IPS-18c (cell line): ENCODE data around the gene UGT3A1.
A peak's percentile ranks its signal among the peaks of the same experiment; 100 is the strongest.
"Not testable (repeated sequence)": the region's sequence is repeated elsewhere in the genome, so short reads cannot be mapped to it uniquely, and the experiment has no call there.

Experiments
- H3K4me3 ChIP-seq: 2 replicates; pipeline ENCODE4 v1.7.0; 2013; ENCODE audit warnings: low read depth, mild to moderate bottlenecking, low read length, moderate library complexity; ENCODE audit not compliant: insufficient read depth
- H3K9me3 ChIP-seq: one replicate; pipeline ENCODE4 v1.6.1; 2013; ENCODE audit warnings: mild to moderate bottlenecking, low read length, moderate library complexity; ENCODE audit not compliant: control insufficient read depth, insufficient read depth

Gene UGT3A1, protein sequence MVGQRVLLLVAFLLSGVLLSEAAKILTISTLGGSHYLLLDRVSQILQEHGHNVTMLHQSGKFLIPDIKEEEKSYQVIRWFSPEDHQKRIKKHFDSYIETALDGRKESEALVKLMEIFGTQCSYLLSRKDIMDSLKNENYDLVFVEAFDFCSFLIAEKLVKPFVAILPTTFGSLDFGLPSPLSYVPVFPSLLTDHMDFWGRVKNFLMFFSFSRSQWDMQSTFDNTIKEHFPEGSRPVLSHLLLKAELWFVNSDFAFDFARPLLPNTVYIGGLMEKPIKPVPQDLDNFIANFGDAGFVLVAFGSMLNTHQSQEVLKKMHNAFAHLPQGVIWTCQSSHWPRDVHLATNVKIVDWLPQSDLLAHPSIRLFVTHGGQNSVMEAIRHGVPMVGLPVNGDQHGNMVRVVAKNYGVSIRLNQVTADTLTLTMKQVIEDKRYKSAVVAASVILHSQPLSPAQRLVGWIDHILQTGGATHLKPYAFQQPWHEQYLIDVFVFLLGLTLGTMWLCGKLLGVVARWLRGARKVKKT

DNA sequence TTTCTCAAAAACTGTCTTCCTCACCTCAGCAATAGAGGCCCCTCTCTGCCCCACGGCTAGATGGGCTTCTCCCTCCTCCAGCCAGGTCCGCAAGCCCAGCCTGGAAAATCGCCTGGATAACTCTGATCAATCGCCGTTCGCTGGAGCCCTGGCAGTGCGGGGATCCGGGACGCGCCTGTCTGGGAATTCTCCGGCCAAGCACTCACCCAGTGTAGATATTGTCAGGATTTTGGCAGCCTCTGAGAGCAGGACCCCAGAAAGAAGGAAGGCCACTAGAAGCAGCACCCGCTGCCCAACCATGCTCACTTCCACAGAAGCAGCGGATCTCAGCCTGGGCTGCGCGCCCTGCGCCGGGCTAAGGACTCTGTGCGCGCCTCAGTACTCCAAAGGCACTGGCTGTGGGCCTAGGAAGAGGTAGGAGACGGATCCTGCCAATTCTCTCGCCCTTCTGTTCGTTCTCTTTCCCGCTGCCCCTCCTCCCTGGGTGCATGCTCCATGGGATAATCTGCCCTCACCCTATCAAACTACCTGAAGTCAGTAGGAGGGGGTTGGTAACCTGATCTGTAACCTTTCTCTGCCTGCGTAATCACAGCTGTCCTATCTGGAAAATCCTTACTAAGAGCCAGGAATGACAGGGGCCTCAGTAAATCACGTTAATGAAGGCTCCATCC is at the start of gene UGT3A1:
TSS of gene UGT3A1 (minus strand) at position 450 of the 671 bp plus-strand sequence. CDS start at position 300, 150 bp downstream.
- peak within 1 kb of the TSS; percentile 63 for H3K4me3 ChIP-seq

DNA sequence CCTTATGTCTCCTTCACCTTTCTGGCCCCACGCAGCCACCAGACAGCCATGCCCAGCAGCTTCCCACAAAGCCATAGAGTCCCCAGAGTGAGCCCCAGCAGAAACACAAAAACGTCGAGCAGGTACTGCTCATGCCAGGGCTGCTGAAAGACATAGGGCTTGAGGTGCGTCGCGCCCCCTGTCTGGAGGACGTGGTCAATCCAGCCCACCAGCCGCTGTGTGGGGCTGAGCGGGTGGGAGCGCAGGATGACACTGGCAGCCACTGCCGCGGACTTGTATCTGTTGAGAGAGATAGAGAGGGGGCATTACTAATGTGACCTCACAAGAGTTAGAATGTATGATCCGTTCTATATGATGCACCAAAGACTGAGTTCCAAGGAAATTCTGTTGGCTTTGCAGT is 44.5 kb upstream of the UGT3A1 start:
- no peak overlapping the region for H3K4me3 ChIP-seq

More for the DNA sequence above, at the start of gene UGT3A1:
- no peaks in the 10 kb centered on the region for H3K9me3 ChIP-seq

DNA sequence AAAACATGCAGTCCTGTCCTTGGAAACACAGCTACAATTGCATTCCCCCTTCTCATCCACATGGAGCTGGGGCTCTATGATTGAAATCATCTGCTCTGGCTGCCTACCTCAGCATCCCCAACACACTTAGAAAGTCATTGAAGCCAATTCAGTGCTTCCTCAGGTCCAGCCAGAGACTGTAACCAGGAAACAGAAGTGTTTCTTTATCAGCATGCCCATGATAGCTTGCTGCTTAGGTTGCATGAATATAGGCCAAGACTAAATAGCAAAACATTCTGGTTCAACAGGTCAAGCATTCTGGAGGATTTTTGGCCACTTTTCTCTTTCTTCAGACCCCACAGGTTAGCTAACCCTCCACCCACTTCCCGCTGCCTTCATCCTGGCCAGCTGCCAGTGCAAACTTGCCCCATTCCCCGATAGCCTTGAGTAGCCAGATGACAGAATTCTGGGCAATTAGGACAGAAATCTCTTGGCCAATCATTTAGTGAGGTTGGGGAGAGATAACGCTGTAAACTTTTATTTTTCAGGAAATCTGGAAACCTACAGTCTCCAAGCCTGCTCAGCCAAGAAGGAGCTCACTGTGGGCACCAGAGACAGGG is 43.4 kb upstream of the UGT3A1 start:
- H3K9me3 ChIP-seq = not testable (repeated sequence)

More for the DNA sequence above, 44.5 kb upstream of the UGT3A1 start:
- H3K9me3 ChIP-seq = no peaks in the 10 kb centered on the region

DNA sequence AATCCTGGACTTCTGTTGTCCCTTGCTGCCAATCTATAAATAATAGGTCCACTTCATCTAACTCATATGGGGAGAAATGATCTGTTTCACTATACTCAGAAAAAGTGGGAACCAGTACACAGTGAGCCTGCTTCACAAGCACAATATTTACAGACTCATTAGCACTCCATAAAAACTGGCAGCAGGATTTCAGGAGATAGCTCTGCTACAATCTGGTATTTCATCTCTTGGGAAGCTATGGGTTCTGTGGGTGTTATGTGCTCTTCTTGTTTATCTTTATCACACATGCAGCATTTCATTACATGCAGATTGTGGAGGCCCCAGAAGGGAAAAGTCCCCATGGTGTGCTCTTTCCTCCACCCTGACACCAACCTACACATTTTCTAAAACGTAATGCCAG is 42.3 kb upstream of the UGT3A1 start:
- Histone ChIP-seq H3K4me3 (no peak overlapping the region), H3K9me3 (no peaks in the 10 kb centered on the region)

More for the DNA sequence above, 43.4 kb upstream of the UGT3A1 start:
- H3K4me3 ChIP-seq = not testable (repeated sequence)

DNA sequence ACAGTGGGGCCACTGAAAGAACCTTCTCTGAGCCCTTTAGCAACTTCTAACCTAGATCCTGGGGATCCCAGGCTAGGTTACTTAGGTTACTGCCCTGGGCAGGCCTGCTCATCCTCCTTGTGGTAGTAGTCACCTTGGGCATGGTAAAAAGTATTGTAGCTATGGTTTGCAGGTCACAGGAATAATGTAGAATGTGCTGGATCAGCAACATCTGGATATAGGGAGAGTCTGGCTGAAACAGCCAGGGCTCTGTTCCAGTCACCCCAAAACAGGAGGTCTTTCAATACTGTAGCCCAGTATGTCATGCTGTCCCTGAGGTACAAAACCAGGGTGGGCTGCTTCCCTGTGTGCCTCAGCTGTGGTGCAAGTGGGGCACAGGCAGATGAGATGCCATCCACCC is 41.9 kb upstream of the UGT3A1 start:
- H3K4me3 ChIP-seq = no peak overlapping the region
- H3K9me3 ChIP-seq = no peaks in the 10 kb centered on the region

DNA sequence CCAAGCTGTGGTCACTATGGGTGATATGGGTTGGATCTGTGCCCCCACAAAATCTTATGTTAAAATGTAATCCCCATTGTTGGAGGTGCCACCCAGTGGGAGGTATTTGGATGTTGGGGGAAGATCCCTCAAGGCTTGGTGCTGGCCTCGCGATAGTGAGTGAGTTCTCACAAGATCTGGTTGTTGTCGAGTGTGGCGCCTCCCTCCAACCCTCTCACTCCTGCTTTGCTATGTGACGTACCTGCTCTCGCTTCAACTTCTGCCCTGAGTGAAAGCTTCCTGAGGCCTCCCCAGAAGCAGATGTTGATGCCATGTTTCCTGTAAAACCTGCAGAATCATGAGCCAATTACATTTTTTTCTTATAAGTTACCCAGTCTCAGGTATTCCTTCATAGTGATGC is 40.0 kb upstream of the UGT3A1 start:
- Histone ChIP-seq H3K9me3 (peaks cover 3% of the 10 kb centered on the region), H3K4me3 (no peak overlapping the region)

DNA sequence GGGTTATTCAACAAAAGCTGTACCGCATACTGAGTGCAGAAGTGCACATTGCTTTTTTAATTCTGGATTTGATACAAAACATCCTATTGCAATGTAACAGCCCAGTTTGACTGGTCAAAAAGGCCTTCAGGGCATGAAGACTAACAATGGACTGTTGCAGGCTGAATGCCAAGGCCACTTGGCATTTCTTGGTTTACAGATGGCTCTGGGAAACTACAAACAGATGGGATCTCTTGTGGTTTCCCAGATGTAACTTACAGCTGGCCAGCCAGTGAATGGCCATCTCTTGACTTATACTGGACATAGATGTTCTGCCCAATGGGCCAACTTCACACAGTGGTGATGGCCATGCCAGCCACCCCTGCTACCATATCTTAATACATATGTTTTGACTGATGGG is 38.7 kb upstream of the UGT3A1 start:
- Histone ChIP-seq H3K9me3 (peaks cover 3% of the 10 kb centered on the region), H3K4me3 (no peak overlapping the region)

DNA sequence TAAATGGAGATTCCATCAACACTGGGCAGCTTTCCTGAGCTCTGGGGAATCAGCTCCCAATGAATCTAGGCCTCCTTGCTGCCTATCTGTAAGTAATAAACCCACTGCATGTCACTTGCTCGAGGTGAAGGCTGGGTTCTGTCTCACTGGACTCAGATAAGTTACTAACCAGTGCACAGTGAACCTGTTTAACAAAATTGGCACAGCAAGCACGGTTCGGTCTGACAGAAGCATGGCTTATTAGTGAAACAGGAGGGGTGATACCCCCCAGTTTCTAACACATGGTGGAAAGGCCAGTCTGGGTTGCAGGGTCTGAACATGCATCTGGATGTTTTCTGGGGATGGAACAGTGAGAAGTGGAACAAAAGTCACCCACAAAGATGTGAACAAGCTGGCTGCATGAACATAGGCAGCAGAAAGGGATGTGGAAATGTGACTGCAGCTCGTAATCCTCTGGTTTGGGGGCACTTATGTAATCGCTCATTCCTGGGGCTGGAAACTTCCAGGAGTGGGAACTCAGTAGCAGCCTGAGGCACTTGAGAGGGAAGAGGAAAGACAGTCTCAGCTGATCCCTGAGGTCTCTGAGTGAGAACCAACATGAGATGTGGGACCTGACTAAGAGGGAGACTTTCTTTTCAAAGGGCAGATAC is 37.8 kb upstream of the UGT3A1 start:
- Histone ChIP-seq H3K4me3 (no peak overlapping the region), H3K9me3 (peaks cover 3% of the 10 kb centered on the region)

DNA sequence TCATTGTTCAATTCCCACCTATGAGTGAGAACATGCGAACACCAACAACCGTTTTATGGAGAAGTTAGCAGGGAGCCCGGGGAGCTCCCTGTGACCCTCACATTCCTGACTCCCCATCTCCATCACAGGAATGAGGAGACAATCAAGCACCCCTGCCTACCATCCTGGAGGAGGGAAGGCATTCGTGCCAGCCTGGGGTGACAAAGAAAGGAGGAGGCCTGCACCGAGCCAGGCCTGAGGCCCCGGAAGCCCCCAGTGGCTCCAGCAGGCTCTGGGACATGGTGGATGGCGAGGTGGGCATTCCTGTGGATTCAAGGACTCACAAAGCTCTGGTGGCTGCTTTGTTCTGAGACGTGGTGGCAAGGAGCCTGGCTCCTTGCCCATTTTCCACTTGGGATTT is 36.5 kb upstream of the UGT3A1 start:
- H3K4me3 ChIP-seq = no peak overlapping the region
- H3K9me3 ChIP-seq = peaks cover 3% of the 10 kb centered on the region

DNA sequence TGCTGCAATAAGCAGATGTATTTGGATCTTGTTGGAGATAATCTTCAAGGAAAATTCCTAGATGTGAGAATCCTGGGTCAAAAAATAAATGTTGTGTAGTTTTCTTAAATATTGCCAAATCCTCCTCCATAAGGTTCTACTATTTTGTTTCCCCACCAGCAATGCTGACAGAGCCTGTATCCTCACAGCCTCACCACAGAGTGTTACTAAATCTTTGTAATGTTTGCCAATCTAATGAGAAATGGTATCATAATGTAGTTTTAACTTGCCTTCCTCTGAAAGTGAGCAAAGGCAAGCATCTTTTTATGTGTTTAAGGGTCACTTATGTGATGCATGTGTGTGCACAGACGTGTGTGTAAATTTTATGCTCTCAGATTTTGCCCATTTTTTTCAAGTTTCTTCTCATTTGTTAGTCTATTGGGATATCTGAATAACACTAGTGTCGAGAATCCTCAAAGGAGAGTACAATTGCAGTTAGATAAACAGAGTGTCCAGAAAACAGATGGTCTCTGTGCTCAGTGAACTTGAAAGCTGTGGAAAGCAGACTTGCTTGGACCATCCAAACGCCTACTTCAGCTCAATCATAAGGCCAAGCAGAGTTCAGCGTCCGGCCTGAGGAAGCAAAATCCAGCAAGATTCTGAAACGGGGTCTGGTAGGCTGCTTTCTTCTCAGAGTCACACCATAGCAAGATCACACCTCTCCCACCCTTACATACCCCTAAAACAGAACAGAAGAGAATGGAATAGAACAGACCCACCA is 35.7 kb upstream of the UGT3A1 start:
- peaks cover 3% of the 10 kb centered on the region for H3K9me3 ChIP-seq
- H3K4me3 ChIP-seq = no peak overlapping the region

DNA sequence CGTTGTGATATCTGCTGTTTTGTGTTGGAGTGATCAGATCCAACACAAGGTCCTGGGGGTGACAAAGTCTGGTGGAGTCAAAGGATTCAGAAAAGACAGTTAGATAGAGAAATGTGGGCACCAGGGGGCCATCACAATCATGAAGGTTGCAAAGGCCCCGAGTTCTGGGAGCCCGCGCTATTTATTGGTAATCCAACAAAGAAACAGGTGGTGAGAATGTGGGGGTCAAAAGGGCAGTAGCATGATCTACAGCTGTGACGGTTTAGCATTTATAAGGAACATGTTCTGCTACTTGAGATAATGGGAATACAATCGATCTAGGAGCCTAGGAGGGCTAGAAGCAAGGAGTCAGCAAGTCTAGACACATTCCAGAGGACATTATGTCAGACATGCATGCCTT is 31.1 kb upstream of the UGT3A1 start:
- H3K9me3 ChIP-seq, H3K4me3 ChIP-seq: not testable (repeated sequence)

DNA sequence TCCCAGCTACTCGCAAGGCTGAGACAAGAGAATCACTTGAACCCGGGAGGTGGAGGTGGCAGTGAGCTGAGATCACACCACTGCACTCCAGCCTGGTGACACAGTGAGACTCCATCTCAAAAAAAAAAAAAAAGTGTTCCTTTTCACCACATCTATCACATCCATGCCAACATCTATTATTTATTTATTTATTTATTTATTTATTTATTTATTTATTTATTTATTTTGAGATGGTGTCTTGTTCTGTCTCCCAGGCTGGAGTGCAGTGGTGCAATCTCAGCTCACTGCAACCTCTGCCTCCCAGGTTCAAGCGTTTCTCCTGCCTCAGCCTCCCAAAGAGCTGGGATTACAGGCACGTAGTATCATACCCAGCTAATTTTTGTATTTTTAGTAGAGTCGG is 28.4 kb upstream of the UGT3A1 start:
- not testable (repeated sequence) for H3K4me3 ChIP-seq, H3K9me3 ChIP-seq

DNA sequence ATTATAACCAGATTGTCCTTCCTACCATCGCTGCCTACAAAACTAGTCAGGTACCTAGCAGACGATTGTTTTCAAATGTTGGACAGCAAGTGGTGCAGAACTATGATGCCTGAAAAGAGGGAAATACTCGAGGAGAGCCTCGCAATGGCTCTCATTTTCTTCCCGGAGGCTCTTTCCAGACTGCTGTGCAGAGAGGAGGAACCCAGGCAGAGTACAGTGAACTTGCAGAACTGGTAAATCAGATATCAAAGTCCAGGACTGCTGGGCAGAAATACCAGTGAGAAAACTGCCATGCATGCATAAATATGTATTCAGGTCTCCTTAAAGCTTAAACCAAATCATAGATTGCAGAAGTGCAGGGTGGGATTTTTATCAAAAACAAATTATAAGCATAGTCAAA is 26.4 kb upstream of the UGT3A1 start:
- H3K9me3 ChIP-seq = peaks cover 11% of the 10 kb centered on the region

DNA sequence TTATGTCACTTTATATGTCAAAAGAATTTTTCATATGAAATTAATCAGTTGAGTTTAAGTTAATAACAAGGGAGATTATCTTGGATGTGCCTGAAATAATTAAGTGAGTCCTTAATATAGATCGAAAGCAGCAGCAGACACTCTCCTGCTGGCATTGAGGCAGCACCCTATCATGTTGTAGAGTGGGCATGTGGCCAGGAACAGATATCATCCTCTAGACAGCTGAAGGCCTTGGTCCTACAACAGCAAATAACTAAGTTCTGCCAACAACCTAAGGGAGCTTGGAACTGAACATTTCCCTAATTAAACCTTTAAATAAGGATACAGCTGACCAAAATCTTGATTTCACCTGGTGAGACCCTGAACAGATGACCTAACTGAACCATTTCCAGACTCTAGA is 25.8 kb upstream of the UGT3A1 start:
- peaks cover 15% of the 10 kb centered on the region for H3K9me3 ChIP-seq

More for the DNA sequence above, 26.4 kb upstream of the UGT3A1 start:
- no peak overlapping the region for H3K4me3 ChIP-seq

DNA sequence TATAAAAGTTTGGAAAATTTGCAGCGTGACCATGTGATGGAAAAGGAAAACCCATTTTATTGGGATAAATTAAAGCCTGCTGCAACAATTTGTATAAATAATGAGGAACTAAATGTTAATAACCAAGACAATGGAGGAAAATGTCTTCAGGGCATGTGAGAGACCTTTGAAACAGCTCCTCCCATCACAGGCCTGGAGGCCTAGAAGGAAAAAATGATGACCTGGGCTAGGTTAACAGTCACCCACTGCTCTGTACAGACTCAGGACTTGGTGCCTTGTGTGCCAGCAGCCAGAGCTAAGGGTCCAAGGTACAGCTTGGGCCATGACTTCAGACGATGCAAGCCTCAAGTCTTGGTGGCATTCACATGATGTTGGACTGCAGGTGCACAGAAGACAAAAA is 22.0 kb upstream of the UGT3A1 start:
- Histone ChIP-seq H3K9me3 (peaks cover 22% of the 10 kb centered on the region), H3K4me3 (no peak overlapping the region)

More for the DNA sequence above, 25.8 kb upstream of the UGT3A1 start:
- no peak overlapping the region for H3K4me3 ChIP-seq

DNA sequence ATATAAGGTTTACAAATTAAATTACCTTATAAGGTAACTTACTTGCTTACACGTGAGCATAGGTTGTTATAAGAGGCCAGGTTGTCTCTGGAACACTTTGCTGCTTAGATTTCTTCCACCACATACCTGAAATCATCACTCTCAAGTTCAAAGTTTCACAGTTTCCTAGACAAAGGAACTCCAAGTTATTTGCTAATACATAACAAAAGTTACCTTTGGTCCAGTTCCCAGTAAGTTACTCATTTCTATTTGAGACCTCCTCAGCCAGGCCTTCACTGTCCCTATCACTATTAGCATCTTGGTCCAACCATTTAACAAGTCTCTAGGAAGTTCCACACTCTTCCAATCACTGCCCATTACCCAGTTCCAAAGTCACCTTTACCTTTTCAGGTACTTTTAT is 18.5 kb upstream of the UGT3A1 start:
- Histone ChIP-seq H3K9me3 (peaks cover 25% of the 10 kb centered on the region), H3K4me3 (no peak overlapping the region)

DNA sequence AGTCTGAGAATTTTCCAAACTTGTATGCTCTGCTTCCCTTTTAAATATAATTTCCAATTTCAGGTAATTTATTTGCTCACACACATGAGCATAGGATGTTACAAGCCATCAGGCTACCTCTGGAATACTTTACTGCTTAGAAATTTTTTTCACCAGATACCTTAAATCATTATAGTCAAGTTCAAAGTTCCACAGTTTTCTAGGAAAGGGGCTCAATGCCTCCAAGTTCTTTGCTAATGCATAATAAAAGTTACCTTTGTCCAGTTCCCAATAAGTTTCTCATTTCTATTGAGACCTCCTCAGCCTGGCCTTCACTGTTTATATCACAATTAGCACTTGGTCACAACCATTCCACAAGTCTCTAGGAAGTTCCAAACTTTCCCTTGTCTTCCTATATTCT is 16.2 kb upstream of the UGT3A1 start:
- Histone ChIP-seq H3K4me3 (no peak overlapping the region), H3K9me3 (peaks cover 12% of the 10 kb centered on the region)
